ENCODE data around the gene RC3H1. TPM values are rescaled to one million over a fixed set of nuclear protein-coding genes. Genes with fewer than 3 reads are reported as not detected.
"Not testable (repeated sequence)": the region's sequence is repeated elsewhere in the genome, so short reads cannot be mapped to it uniquely, and the experiment has no call there.

The RC3H1 gene
- polyA plus RNA-seq, 1 of the 3 experiments (the other 2 are of a cell fraction) = 2.9 TPM

- CTCF ChIA-PET = interaction anchor here (1.4 kb wide), 1 partner anchor 17 kb away, joined by 3 read pairs; no protein-coding TSS in a partner anchor
- not testable (repeated sequence) for H3K36me3 ChIP-seq (replicated peaks in 1 of 2; ENCODE audit: control insufficient read depth in 1 of 2, insufficient read depth in 2 of 2, low read length in 1 of 2)
- WGBS (ENCODE audit: low lambda C conversion rate) = 90% methylated on average over 28 of the region's 28 CpGs
Observed at GRCh38 chr1:174056609-174057008, 34.5 kb upstream of the RC3H1 start.

GRCh38 chr1:174055797-174056196 is 33.6 kb upstream of the RC3H1 start:
- H3K9ac ChIP-seq; H3K36me3 ChIP-seq (replicated peaks in 1 of 2; ENCODE audit: control insufficient read depth in 1 of 2, insufficient read depth in 2 of 2, low read length in 1 of 2); POLR2A ChIA-PET; DNase-seq; CTCF ChIA-PET; H4K20me1 ChIP-seq (ENCODE audit: insufficient read depth); H3K79me2 ChIP-seq (ENCODE audit: insufficient read depth); H3K9me3 ChIP-seq; H2AFZ ChIP-seq (ENCODE audit: low read depth); H3K9me2 ChIP-seq; H3K27me3 ChIP-seq (ENCODE audit: insufficient read depth); H3K27ac ChIP-seq (ENCODE audit: low read depth in 2 of 2, low read length in 1 of 2); H3K4me1 ChIP-seq (ENCODE audit: control insufficient read depth in 1 of 2, insufficient read depth in 2 of 2, low read depth in 1 of 2, low read length in 1 of 2); H3F3A ChIP-seq (replicated peaks; ENCODE audit: insufficient read depth); H3K4me3 ChIP-seq (ENCODE audit: low read depth in 2 of 2, low read length in 1 of 2); H3K4me2 ChIP-seq: not testable (repeated sequence)
- WGBS (ENCODE audit: low lambda C conversion rate) = 93% methylated on average over 5 of the region's 5 CpGs

More at GRCh38 chr1:174056609-174057008, 34.5 kb upstream of the RC3H1 start:
- H2AFZ ChIP-seq (ENCODE audit: low read depth); H3K9me2 ChIP-seq; H3K27ac ChIP-seq (ENCODE audit: low read depth in 2 of 2, low read length in 1 of 2); H3K4me2 ChIP-seq; H4K20me1 ChIP-seq (ENCODE audit: insufficient read depth); POLR2A ChIA-PET; DNase-seq; H3K27me3 ChIP-seq (ENCODE audit: insufficient read depth); H3K79me2 ChIP-seq (ENCODE audit: insufficient read depth); H3F3A ChIP-seq (replicated peaks; ENCODE audit: insufficient read depth); H3K9ac ChIP-seq; H3K4me3 ChIP-seq (ENCODE audit: low read depth in 2 of 2, low read length in 1 of 2); H3K9me3 ChIP-seq; H3K4me1 ChIP-seq (ENCODE audit: control insufficient read depth in 1 of 2, insufficient read depth in 2 of 2, low read depth in 1 of 2, low read length in 1 of 2): not testable (repeated sequence)

GRCh38 chr1:174053826-174054225 is 31.7 kb upstream of the RC3H1 start:
- Histone ChIP-seq H3K4me1 (ENCODE audit: control insufficient read depth in 1 of 2, insufficient read depth in 2 of 2, low read depth in 1 of 2, low read length in 1 of 2) (no peaks in the 10 kb centered on the region), H3K9me3 (no peaks in the 10 kb centered on the region), H3K9me2 (no peaks in the 10 kb centered on the region), H3K4me3 (ENCODE audit: low read depth in 2 of 2, low read length in 1 of 2) (no peak overlapping the region), H4K20me1 (ENCODE audit: insufficient read depth) (no peaks in the 10 kb centered on the region), H3F3A (replicated peaks; ENCODE audit: insufficient read depth) (no peaks in the 10 kb centered on the region), H3K4me2 (no peak overlapping the region), H3K27ac (ENCODE audit: low read depth in 2 of 2, low read length in 1 of 2) (no peak overlapping the region), H3K9ac (no peak overlapping the region), H3K36me3 (replicated peaks in 1 of 2; ENCODE audit: control insufficient read depth in 1 of 2, insufficient read depth in 2 of 2, low read length in 1 of 2) (no peaks in the 10 kb centered on the region), H3K27me3 (ENCODE audit: insufficient read depth) (no peaks in the 10 kb centered on the region), H3K79me2 (ENCODE audit: insufficient read depth) (no peaks in the 10 kb centered on the region), H2AFZ (ENCODE audit: low read depth) (no peak overlapping the region)
- ChIA-PET POLR2A (no interaction called here), CTCF (no interaction called here)
- DNase-seq = no peak
- no peak for TF ChIP-seq FOXM1 (IDR thresholded peaks at IDR 0.05; ENCODE audit: low read depth)
- no peak for TF ChIP-seq EP300 (IDR thresholded peaks at IDR 0.05; ENCODE audit: borderline replicate concordance in 1 of 2, low read depth in 1 of 2, low read length in 1 of 2)
- no peak for TF ChIP-seq CHD2 (IDR thresholded peaks at IDR 0.05; ENCODE audit: low read length, partially characterized antibody)
- TF ChIP-seq, protein P1, sequence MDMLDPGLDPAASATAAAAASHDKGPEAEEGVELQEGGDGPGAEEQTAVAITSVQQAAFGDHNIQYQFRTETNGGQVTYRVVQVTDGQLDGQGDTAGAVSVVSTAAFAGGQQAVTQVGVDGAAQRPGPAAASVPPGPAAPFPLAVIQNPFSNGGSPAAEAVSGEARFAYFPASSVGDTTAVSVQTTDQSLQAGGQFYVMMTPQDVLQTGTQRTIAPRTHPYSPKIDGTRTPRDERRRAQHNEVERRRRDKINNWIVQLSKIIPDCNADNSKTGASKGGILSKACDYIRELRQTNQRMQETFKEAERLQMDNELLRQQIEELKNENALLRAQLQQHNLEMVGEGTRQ (IDR thresholded peaks at IDR 0.05; ENCODE audit: borderline replicate concordance, low read depth, low read length) = no peak
- TF ChIP-seq MEF2A (IDR thresholded peaks at IDR 0.05; ENCODE audit: borderline replicate concordance, low read depth) = no peak
- no peak for TF ChIP-seq FOSL2 (IDR thresholded peaks at IDR 0.05; ENCODE audit: borderline replicate concordance, low read depth)
- no peak for TF ChIP-seq RCOR1 (IDR thresholded peaks at IDR 0.05; ENCODE audit: low read length)
- no peak for TF ChIP-seq POLR2AphosphoS5 (IDR thresholded peaks at IDR 0.05; ENCODE audit: low read depth, low read length)
- no peak for TF ChIP-seq SMC3 (IDR thresholded peaks at IDR 0.05; ENCODE audit: low read depth, low read length)
- TF ChIP-seq TCF12 (IDR thresholded peaks at IDR 0.05) = no peak
- TF ChIP-seq, protein P2, sequence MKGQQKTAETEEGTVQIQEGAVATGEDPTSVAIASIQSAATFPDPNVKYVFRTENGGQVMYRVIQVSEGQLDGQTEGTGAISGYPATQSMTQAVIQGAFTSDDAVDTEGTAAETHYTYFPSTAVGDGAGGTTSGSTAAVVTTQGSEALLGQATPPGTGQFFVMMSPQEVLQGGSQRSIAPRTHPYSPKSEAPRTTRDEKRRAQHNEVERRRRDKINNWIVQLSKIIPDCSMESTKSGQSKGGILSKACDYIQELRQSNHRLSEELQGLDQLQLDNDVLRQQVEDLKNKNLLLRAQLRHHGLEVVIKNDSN (IDR thresholded peaks at IDR 0.05; ENCODE audit: borderline replicate concordance, low read depth) = no peak
- no peak for TF ChIP-seq IRF3 (IDR thresholded peaks at IDR 0.05; ENCODE audit: low read depth, low read length)
- TF ChIP-seq RXRA (IDR thresholded peaks at IDR 0.05; ENCODE audit: borderline replicate concordance, low read depth) = no peak
